Gastrocnemius medialis (tissue), 4 donors: Measurements from ENCODE around the gene MAPK8IP3. TPM values are rescaled to one million over a fixed set of nuclear protein-coding genes. Genes with fewer than 3 reads are reported as not detected.
A peak's percentile ranks its signal among the peaks of the same experiment; 100 is the strongest.

Source experiments
- ATAC-seq, 2 donors: fragments of 150-250 bp; one replicate each; pipeline ENCODE4 v1.9.1; 2016
- DNase-seq, 2 donors: peaks; one replicate each; pipeline ENCODE4 v3.0.0-alpha.2; 2019
- H3K27ac ChIP-seq, 4 donors: fragments of 200-600 bp; sonication (generic); 1 replicate in 1 of 4; 2 replicates in 3 of 4; pipeline ENCODE4 v1.5.1; 2016 to 2018; ENCODE audit warnings: mild to moderate bottlenecking in 2 of 4, moderate library complexity in 1 of 4
- H3K27me3 ChIP-seq, 3 donors: fragments of 200-600 bp; sonication (generic) in 2 of 3; 1 replicate in 1 of 3; 2 replicates in 2 of 3; pipeline versions ENCODE4 v1.5.1 to v1.6.0; 2016 to 2019; ENCODE audit warnings: mild to moderate bottlenecking in 1 of 3, moderate library complexity in 1 of 3
- H3K36me3 ChIP-seq, 2 donors: fragments of 200-600 bp; sonication (generic) in 1 of 2; one replicate each; pipeline ENCODE4 v1.5.1; 2017 to 2018
- H3K4me1 ChIP-seq, 2 donors: fragments of 200-600 bp; sonication (generic) in 1 of 2; one replicate each; pipeline ENCODE4 v1.5.1; 2016 to 2017; ENCODE audit warnings: mild to moderate bottlenecking in 2 of 2
- H3K4me3 ChIP-seq, 4 donors: fragments of 200-600 bp; sonication (generic) in 3 of 4; 1 replicate in 1 of 4; 2 replicates in 3 of 4; pipeline ENCODE4 v1.5.1; 2016 to 2019; ENCODE audit warnings: mild to moderate bottlenecking in 2 of 4
- H3K9me3 ChIP-seq, 3 donors: fragments of 200-600 bp; sonication (generic) in 2 of 3; 1 replicate in 1 of 3; 2 replicates in 2 of 3; pipeline ENCODE4 v1.5.1; 2016 to 2019
- CTCF ChIP-seq, 5 experiments: fragments of 450-650 bp in 3 of 5; fragments of 200-600 bp in 2 of 5; sonication (generic) in 2 of 5; IDR thresholded peaks in 4 of 5; conservative IDR thresholded peaks in 1 of 5; 1 replicate in 4 of 5; 2 replicates in 1 of 5; pipeline ENCODE4 v1.5.1; 2016 to 2019; ENCODE audit warnings: antibody characterized with exemption in 5 of 5, mild to moderate bottlenecking in 3 of 5, moderate library complexity in 3 of 5
- POLR2A ChIP-seq, 2 donors: fragments of 450-650 bp; IDR thresholded peaks; one replicate each; pipeline ENCODE4 v1.6.1; 2017; ENCODE audit warnings: antibody characterized with exemption in 2 of 2, mild to moderate bottlenecking in 2 of 2, moderate library complexity in 2 of 2
- in situ Hi-C, 4 donors: fragments of 200-750 bp; cut with MboI; loops; one replicate each; pipeline versions ENCODE4 v1.15.0 to v1.8.0; 2017; ENCODE audit warnings: low sequenced_read_pairs in 4 of 4
- intact Hi-C: fragments of 100-400 bp; cut with DNase I; formaldehyde crosslinking; loops from one replicate; pipeline ENCODE4 v1.15.1; 2023; ENCODE audit warnings: low total_unique reads
- total RNA-seq, 4 donors: library from RNA; depleted of rRNA; stranded (reverse); fragments of >200 nt; gene quantifications; one replicate each; pipeline versions ENCODE4 v1.1.0 to v1.2.3, GENCODE V29; 2016

Gene MAPK8IP3
- total RNA-seq, 4 donors from 2014 or later, result 6.5 to 22.6 (median 13.9) TPM

GRCh38 chr16:1767116-1767994 is 61.4 kb downstream of the MAPK8IP3 start:
- ATAC-seq, result no peak
- no peak for DNase-seq
- intact Hi-C loops, result no loop called here
- Histone ChIP-seq H3K9me3 (no peaks in the 10 kb centered on the region), H3K27ac (no peak overlapping the region), H3K4me1 (peaks cover 13 to 19% of the 10 kb centered on the region in 2 donors), H3K36me3 (peaks cover 0 to 56% of the 10 kb centered on the region in 2 donors), H3K27me3 (no peaks in the 10 kb centered on the region), H3K4me3 (no peak overlapping the region)
- in situ Hi-C loops, result no loop called here
- TF ChIP-seq CTCF (IDR thresholded peaks at IDR 0.05 in 4 of 5, conservative IDR thresholded peaks at IDR 0.05 in 1 of 5), result no peak
- TF ChIP-seq POLR2A (IDR thresholded peaks at IDR 0.05), result no peak

GRCh38 chr16:1768061-1768766 is 62.2 kb downstream of the MAPK8IP3 start:
- TF ChIP-seq POLR2A (IDR thresholded peaks at IDR 0.05) (no peak), CTCF (IDR thresholded peaks at IDR 0.05 in 4 of 5, conservative IDR thresholded peaks at IDR 0.05 in 1 of 5) (no peak)
- H3K36me3 ChIP-seq, result peaks cover 0 to 48% of the 10 kb centered on the region in 2 donors
- H3K9me3 ChIP-seq, result no peaks in the 10 kb centered on the region
- in situ Hi-C loops, result no loop called here
- no peaks in the 10 kb centered on the region for H3K27me3 ChIP-seq
- no peak for DNase-seq
- H3K27ac ChIP-seq, result no peak overlapping the region
- peaks cover 13 to 24% of the 10 kb centered on the region in 2 donors for H3K4me1 ChIP-seq
- intact Hi-C loops, result no loop called here
- no peak overlapping the region for H3K4me3 ChIP-seq
- no peak for ATAC-seq

- Histone ChIP-seq H3K27me3 (no peaks in the 10 kb centered on the region), H3K9me3 (no peaks in the 10 kb centered on the region), H3K27ac (peak overlapping the region in 1 of 4 donors; percentile 93), H3K4me3 (no peak overlapping the region), H3K4me1 (peaks cover 16 to 29% of the 10 kb centered on the region in 2 donors), H3K36me3 (peaks cover 0 to 45% of the 10 kb centered on the region in 2 donors)
- intact Hi-C loops, result no loop called here
- in situ Hi-C loops, result no loop called here
- no peak for TF ChIP-seq POLR2A (IDR thresholded peaks at IDR 0.05)
- TF ChIP-seq CTCF (IDR thresholded peaks at IDR 0.05 in 4 of 5, conservative IDR thresholded peaks at IDR 0.05 in 1 of 5), result no peak
- ATAC-seq (no peak), DNase-seq (no peak)
These were observed 62.9 kb downstream of the MAPK8IP3 start for GRCh38 chr16:1768767-1769401.

GRCh38 chr16:1769402-1770300 is 63.7 kb downstream of the MAPK8IP3 start:
- TF ChIP-seq CTCF (IDR thresholded peaks at IDR 0.05 in 4 of 5, conservative IDR thresholded peaks at IDR 0.05 in 1 of 5), result no peak
- TF ChIP-seq POLR2A (IDR thresholded peaks at IDR 0.05), result no peak
- Histone ChIP-seq H3K9me3 (no peaks in the 10 kb centered on the region), H3K27me3 (no peaks in the 10 kb centered on the region), H3K27ac (peak overlapping the region; percentile 77 to 99 (median 94)), H3K4me1 (peaks cover 24 to 37% of the 10 kb centered on the region in 2 donors), H3K36me3 (peaks cover 0 to 39% of the 10 kb centered on the region in 2 donors), H3K4me3 (peak overlapping the region in 3 of 4 donors; percentile 70 to 81 (median 77))
- in situ Hi-C loops (no loop called here), intact Hi-C loops (loop anchor here (10.0 kb wide), 1 partner anchor 445 kb away; the partner anchor contains the start of genes BRICD5 and PGP)
- no peak for ATAC-seq
- DNase-seq, result no peak
